Embryonic facial prominence (tissue), 1 donor: Measurements from ENCODE around the gene ADI1.
"Not testable (repeated sequence)": the region's sequence is repeated elsewhere in the genome, so short reads cannot be mapped to it uniquely, and the experiment has no call there.

Experiments
- DNase-seq: peaks from one replicate; pipeline ENCODE4 v3.0.0-alpha.2; 2016; ENCODE audit errors: extremely low spot score

ADI1 gene

GRCh38 chr2:3493615-3494007 lies 25.7 kb downstream of the ADI1 start:
- no peak for DNase-seq

GRCh38 chr2:3492951-3493614 lies 26.2 kb downstream of the ADI1 start:
- no peak for DNase-seq

- DNase-seq, result not testable (repeated sequence)
Measured at GRCh38 chr2:3492475-3492787, 26.9 kb downstream of the ADI1 start.

DNA sequence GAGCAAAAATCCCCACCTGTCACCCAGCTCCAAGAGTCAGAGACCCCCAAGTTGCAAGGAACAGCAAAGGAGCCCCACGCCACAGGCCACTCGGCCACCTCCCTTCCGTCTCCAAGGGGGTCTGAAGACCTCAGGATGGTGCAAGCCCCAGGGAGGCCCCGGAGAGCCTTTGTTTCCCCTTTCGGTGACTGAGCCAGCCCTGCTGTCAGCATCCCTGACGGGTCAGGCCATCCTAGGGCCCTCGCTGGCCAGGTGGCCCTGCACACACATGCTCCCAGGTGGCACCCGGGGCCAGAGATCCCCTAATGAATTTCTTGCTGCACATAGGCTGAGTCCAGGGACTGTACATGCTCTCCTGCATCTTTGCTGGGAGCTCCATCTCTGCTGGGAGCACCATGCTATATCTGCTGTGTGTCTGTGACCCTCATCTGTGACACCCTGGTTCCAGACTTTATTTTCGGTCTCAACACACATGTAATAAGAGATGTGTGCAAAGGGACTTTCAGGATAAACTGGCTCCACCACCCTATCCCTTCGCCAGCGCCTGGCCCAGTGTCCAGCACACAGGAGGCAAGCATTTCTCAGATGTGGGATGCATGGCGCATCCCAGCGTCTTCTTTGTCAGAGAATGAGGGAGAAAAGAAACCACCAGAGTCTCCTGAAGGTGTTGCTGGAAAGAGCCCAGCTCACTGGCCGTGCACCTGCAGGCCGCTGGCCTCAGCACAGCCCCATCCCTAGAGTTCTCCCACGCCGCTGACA lies 27.4 kb downstream of the ADI1 start:
- no peak for DNase-seq

DNA sequence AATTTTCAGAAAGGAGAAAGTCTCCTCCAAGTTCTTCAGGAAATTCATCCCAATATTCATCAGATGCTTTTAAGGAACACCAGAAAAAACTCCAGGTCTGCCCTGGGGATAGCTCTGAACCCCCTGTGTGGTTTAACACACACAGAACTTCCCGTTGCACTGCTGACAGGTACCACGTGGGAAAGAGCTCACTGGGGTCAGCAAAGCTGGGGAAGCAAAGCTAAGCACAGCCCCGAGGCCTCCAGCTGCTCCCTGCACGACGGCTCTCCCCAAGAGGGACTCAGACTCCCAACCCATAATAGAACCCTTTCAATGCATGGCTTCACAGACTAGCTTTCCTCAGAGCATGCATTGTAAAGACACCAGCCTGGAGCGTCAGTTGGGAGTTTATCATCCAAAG lies 28.0 kb downstream of the ADI1 start:
- DNase-seq, result no peak

GRCh38 chr2:3490191-3491170 lies 28.9 kb downstream of the ADI1 start:
- no peak for DNase-seq

GRCh38 chr2:3489764-3490115 lies 29.6 kb downstream of the ADI1 start:
- DNase-seq, result no peak

DNA sequence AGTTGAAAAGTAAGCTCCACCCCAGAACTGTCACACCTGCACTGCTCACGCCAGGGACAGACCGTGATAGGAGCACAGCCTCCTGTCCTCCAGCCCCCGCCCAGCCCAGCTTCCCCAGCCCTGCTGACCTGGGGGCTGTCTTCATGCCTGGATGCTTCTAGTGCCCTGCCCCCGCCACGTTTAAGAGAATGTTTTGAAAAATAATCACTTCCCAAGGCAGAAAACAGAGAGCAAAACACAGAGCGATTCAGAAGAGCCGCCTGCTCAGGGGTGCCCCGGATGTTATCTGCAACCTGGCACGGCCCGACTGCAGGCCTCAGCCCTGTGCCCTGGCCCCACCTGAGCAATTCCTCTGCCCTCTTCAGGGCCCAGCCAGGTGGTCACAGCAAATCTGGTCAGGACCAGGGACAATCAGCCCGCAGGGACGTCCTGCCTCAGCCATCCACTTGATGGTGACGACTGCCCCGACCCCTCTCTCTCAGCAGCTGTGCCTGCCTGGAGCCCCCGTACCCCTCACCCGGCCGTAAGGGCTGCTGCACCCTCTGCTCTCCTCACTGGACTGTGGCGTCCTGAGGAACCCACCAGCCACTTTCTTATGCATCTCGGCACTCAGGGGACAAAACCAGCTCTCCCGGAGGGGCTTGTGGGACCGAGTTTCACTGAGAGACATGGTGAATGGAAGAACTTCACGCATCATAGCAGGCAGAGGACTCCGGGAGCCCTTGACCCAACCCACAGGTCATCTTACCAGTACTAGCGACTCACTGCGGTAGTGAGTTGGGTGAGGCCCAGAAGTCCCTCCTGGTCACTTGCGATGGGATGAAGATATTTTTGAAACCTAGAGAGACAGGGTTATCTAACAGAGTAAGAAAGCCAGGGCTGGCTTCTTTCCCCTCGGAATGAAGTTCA lies 30.2 kb downstream of the ADI1 start:
- no peak for DNase-seq

- DNase-seq, result no peak
Measured at GRCh38 chr2:3488061-3488531, 31.2 kb downstream of the ADI1 start.

- no peak for DNase-seq
Measured at GRCh38 chr2:3487432-3487831, 31.9 kb downstream of the ADI1 start.

GRCh38 chr2:3487028-3487425 lies 32.3 kb downstream of the ADI1 start:
- no peak for DNase-seq

GRCh38 chr2:3486047-3487027 lies 33.0 kb downstream of the ADI1 start:
- DNase-seq, result no peak

- DNase-seq, result no peak
Measured at GRCh38 chr2:3485166-3485565, 34.2 kb downstream of the ADI1 start.

GRCh38 chr2:3483986-3484960 lies 35.1 kb downstream of the ADI1 start:
- DNase-seq, result no peak

DNA sequence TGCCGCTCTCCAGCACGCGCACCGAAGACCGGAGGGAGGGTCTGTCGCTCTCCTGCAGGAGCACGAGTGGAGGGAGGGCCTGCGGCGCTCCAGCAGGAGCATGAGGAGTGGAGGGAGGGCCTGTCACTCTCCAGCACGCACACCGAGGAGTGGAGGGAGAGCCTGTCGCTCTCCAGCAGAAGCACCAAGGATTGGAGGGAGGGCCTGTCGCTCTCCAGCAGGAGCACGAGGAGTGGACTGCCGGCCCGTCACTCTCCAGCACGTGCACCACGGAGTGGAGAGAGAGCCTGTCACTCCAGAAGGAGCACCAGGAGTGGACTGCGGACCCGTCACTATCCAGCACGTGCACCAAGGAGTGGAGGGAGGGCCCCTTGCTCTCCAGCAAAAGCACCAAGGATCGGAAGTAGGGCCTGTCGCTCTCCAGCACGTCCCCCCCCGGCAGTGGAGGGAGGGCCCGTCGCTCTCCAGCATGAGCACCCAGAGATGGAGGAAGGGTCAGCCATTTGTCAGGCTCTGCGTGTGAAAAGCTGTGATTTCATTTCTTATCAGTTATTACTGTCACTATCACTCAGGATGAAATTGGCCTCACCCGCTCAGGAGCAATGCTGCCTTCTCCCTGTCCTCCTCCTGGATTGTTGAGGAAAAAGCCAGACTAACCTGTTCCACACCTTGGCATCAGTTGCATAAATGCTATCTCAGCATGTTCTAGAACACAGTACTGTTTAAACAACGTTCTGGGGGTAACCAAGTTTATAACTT lies 35.9 kb downstream of the ADI1 start:
- no peak for DNase-seq

DNA sequence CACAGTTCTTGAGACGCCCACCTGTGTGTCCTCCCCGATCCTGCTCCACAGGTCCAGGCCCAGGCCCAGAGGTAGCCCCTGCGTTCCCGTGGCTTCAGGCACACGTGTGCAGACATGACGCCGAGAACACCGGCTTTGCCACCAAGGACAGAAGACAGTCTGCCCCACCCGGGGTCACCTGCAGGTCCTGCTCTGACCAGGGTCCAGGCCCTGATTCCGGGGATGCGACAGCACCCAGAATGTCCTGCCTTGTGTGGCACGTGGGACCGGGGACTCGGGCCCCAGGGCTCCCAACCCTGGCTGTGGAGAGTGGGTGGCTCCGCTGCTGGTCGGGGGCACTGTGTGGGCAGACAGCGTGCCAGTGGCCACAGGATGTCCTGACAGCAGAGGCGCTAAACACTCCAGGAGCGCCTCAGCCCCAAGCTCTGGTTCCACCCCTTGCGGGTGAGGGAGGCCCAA lies 36.9 kb downstream of the ADI1 start:
- DNase-seq, result no peak

DNA sequence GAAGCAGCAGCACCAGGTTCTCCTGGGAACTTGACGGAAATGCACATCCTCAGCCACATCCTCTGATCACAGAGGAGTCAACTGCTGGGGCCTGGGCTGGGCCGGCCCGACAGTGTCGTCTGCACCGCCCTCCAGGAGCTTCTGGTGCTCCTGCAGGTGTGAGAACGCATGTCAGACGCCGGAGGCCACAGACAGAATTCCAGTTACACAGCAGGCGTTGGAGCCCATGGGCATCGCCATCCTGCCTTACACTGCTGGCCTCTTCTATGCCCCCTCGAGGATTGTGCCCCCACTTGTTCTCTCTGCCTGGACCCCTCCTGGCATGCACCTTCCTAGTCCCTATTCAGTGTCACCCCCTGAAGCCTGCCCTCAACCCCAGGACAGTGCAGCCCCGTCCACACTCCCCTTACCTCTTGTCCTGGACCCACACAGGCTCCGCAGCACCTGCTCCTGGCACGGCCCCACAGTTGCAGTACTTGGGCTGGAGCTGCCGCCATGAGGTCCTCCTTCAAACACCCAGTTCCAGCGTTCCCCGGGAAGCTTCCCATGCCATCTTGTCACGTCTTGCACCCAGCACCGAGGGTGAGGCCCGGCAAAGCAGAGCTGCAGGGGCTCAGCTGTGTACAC lies 37.5 kb downstream of the ADI1 start:
- DNase-seq, result no peak

DNA sequence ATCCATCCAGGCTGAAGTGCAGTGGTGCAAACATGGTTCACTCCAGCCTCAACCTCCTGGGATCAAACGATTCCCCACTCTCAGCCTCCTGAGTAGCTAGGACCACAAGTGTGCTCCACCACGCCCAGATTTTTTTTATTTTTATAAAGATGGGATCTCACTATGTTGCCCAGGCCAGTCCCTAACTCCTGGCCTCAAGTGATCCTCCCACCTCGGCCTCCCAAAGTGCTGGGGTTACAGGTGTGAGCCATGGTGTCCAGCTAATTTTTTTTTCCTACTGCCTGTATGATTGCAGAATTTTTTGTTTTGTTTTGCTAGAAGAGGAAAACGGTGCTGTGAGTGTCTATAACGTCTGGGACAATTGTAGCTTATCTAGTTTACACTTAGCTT lies 38.3 kb downstream of the ADI1 start:
- no peak for DNase-seq
